Hepatocyte (in vitro differentiated cells): ENCODE results near the gene FBN1. TPM values are rescaled to one million over a fixed set of nuclear protein-coding genes. Genes with fewer than 3 reads are reported as not detected.

Experiments
- DNase-seq: peaks from one replicate; pipeline ENCODE4 v3.0.0-alpha.2; 2016; ENCODE audit warnings: low spot score
- H2AFZ ChIP-seq: fragments of 200-600 bp; sonication (generic); 2 replicates; pipeline ENCODE4 v1.6.0; 2016; ENCODE audit warnings: antibody characterized with exemption, mild to moderate bottlenecking
- H3K27ac ChIP-seq: fragments of 200-600 bp; sonication (generic); 2 replicates; pipeline ENCODE4 v1.5.1; 2016; ENCODE audit warnings: mild to moderate bottlenecking
- H3K27me3 ChIP-seq: fragments of 200-600 bp; sonication (generic); 2 replicates; pipeline ENCODE4 v1.6.1; 2016
- H3K36me3 ChIP-seq: fragments of 200-600 bp; sonication (generic); replicated peaks from 2 replicates; pipeline ENCODE4 v1.5.1; 2016; ENCODE audit warnings: low read depth; ENCODE audit not compliant: insufficient read depth
- H3K4me1 ChIP-seq: fragments of 200-600 bp; sonication (generic); 2 replicates; pipeline ENCODE4 v1.5.1; 2016; ENCODE audit warnings: mild to moderate bottlenecking, moderate library complexity; ENCODE audit not compliant: insufficient read depth
- H3K4me2 ChIP-seq: fragments of 200-600 bp; sonication (generic); 2 replicates; pipeline ENCODE4 v1.6.0; 2016
- H3K4me3 ChIP-seq: fragments of 200-600 bp; sonication (generic); 2 replicates; pipeline ENCODE4 v1.5.1; 2016; ENCODE audit warnings: mild to moderate bottlenecking
- H3K79me2 ChIP-seq: fragments of 200-600 bp; sonication (generic); 2 replicates; pipeline ENCODE4 v1.6.0; 2017; ENCODE audit warnings: mild to moderate bottlenecking
- H3K9me2 ChIP-seq: fragments of 200-600 bp; sonication (generic); replicated peaks from 2 replicates; pipeline ENCODE4 v1.6.0; 2017; ENCODE audit warnings: mild to moderate bottlenecking; ENCODE audit not compliant: insufficient read depth
- H3K9me3 ChIP-seq: fragments of 200-600 bp; sonication (generic); 2 replicates; pipeline ENCODE4 v1.5.1; 2016; ENCODE audit warnings: low read depth, mild to moderate bottlenecking
- H4K20me1 ChIP-seq: fragments of 200-600 bp; sonication (generic); 2 replicates; pipeline ENCODE4 v1.6.0; 2016; ENCODE audit warnings: mild to moderate bottlenecking; ENCODE audit not compliant: insufficient read depth, poor library complexity, severe bottlenecking
- EZH2 ChIP-seq: fragments of 200-600 bp; sonication (generic); IDR thresholded peaks from 2 replicates; pipeline ENCODE4 v1.6.1; 2016; ENCODE audit warnings: antibody characterized with exemption, mild to moderate bottlenecking, borderline replicate concordance
- EZH2phosphoT487 ChIP-seq: fragments of 200-600 bp; sonication (generic); IDR thresholded peaks from one replicate; pipeline ENCODE4 v1.6.1; 2018; ENCODE audit warnings: antibody characterized with exemption, mild to moderate bottlenecking, low read depth, moderate library complexity; ENCODE audit not compliant: unreplicated experiment, severe bottlenecking
- WGBS: methylation state at CpG from one replicate; pipeline ENCODE4 v1.1.6; 2016; ENCODE audit warnings: low lambda C conversion rate; ENCODE audit errors: missing lambda C conversion rate; 5-methylcytosine and 5-hydroxymethylcytosine counted together
- polyA plus RNA-seq: library from polyadenylated mRNA; unstranded; fragments of >200 nt; fragmentation: Nextera tagmentation; extraction: Ambion mirVana; gene quantifications from 2 replicates; pipeline ENCODE4 v1.2.1, GENCODE V29; 2016
- total RNA-seq: library from RNA; depleted of rRNA; stranded (reverse); fragments of >200 nt; gene quantifications from 2 replicates; pipeline ENCODE4 v1.2.3, GENCODE V29; 2014
- TF ChIP-seq, protein P1 (sequence below): fragments of 200-600 bp; sonication (generic); IDR thresholded peaks from 2 replicates; pipeline ENCODE4 v1.5.1; 2016; ENCODE audit warnings: antibody characterized with exemption, mild to moderate bottlenecking; ENCODE audit not compliant: poor library complexity

The FBN1 gene
- total and polyA plus RNA-seq, 2 experiments from 2014 or later: 76.6 to 199 TPM

DNA sequence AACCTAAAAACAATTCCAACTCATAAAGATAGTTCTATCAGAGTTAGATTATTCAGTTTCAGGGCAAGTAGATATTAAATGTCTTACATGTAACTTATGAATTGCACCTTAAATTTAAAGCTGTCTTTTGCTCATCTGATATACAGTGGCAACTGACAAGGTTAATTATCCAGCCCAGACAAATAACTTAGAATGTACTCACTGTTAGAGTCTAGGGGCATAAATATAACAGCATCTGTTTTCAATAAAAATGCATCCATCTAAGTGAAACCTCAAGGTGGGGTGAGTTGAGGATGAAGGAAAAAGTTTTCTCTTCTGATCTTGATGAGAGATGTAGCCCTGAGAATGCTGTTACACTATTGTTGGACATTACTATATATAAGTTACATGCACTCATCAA is 112.6 kb downstream of the FBN1 start:
- H3K79me2 ChIP-seq: no peaks in the 10 kb centered on the region
- no peaks in the 10 kb centered on the region for H3K36me3 ChIP-seq
- no peak overlapping the region for H3K4me3 ChIP-seq
- H3K4me2 ChIP-seq: no peak overlapping the region
- peaks cover 10% of the 10 kb centered on the region for H3K4me1 ChIP-seq
- TF ChIP-seq, protein P1, sequence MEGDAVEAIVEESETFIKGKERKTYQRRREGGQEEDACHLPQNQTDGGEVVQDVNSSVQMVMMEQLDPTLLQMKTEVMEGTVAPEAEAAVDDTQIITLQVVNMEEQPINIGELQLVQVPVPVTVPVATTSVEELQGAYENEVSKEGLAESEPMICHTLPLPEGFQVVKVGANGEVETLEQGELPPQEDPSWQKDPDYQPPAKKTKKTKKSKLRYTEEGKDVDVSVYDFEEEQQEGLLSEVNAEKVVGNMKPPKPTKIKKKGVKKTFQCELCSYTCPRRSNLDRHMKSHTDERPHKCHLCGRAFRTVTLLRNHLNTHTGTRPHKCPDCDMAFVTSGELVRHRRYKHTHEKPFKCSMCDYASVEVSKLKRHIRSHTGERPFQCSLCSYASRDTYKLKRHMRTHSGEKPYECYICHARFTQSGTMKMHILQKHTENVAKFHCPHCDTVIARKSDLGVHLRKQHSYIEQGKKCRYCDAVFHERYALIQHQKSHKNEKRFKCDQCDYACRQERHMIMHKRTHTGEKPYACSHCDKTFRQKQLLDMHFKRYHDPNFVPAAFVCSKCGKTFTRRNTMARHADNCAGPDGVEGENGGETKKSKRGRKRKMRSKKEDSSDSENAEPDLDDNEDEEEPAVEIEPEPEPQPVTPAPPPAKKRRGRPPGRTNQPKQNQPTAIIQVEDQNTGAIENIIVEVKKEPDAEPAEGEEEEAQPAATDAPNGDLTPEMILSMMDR: no peak
- no peak for TF ChIP-seq EZH2
- TF ChIP-seq EZH2phosphoT487: no peak
- no peak overlapping the region for H3K27ac ChIP-seq
- no peak for DNase-seq
- H3K9me3 ChIP-seq: no peaks in the 10 kb centered on the region
- no peak overlapping the region for H2AFZ ChIP-seq
- no peaks in the 10 kb centered on the region for H3K27me3 ChIP-seq
- H3K9me2 ChIP-seq: no peaks in the 10 kb centered on the region
- no peaks in the 10 kb centered on the region for H4K20me1 ChIP-seq

- Histone ChIP-seq H3K27me3 (no peaks in the 10 kb centered on the region), H2AFZ (no peak overlapping the region), H4K20me1 (no peaks in the 10 kb centered on the region), H3K79me2 (no peaks in the 10 kb centered on the region), H3K4me3 (no peak overlapping the region), H3K36me3 (no peaks in the 10 kb centered on the region), H3K9me3 (no peaks in the 10 kb centered on the region), H3K27ac (no peak overlapping the region), H3K9me2 (no peaks in the 10 kb centered on the region), H3K4me2 (no peak overlapping the region), H3K4me1 (no peaks in the 10 kb centered on the region)
- no peak for TF ChIP-seq EZH2phosphoT487
- TF ChIP-seq, protein P1: no peak
- 87% methylated on average over 4 of the region's 4 CpGs for WGBS
- no peak for DNase-seq
Measured at GRCh38 chr15:48530528-48530927, 115.0 kb downstream of the FBN1 start.

- Histone ChIP-seq H3K27ac (no peak overlapping the region), H3K4me2 (no peak overlapping the region), H3K4me3 (no peak overlapping the region), H3K79me2 (no peaks in the 10 kb centered on the region), H3K27me3 (no peaks in the 10 kb centered on the region), H3K9me2 (no peaks in the 10 kb centered on the region), H3K9me3 (no peaks in the 10 kb centered on the region), H4K20me1 (no peaks in the 10 kb centered on the region), H3K4me1 (no peaks in the 10 kb centered on the region), H2AFZ (no peak overlapping the region), H3K36me3 (no peaks in the 10 kb centered on the region)
- no peak for DNase-seq
- TF ChIP-seq, protein P1: no peak
- TF ChIP-seq EZH2 (no peak), EZH2phosphoT487 (no peak)
- 84% methylated on average over 4 of the region's 4 CpGs for WGBS
Measured at GRCh38 chr15:48528921-48529320, 116.6 kb downstream of the FBN1 start.

DNA sequence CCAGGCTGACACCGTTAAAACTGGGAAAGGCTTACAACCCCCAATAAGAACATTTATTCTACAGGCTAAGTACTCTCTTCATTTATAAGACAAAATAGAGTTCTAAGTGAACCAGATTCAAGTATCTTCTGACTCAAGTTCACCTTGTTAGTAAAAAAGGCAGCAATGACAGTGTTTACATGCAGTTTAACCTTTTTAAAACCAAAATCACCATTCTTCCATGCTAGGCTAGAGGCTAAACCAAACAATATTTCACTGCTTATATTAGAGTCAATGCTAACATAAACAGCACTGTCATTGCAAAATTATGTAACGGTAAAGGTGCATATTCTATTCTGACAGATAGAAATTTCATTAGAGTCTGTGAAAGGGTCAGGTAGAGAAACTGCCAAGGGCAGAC is 118.0 kb downstream of the FBN1 start:
- Histone ChIP-seq H2AFZ (no peak overlapping the region), H3K79me2 (no peaks in the 10 kb centered on the region), H3K36me3 (no peaks in the 10 kb centered on the region), H3K9me3 (no peaks in the 10 kb centered on the region), H3K4me1 (no peaks in the 10 kb centered on the region), H3K9me2 (no peaks in the 10 kb centered on the region), H3K27ac (no peak overlapping the region), H3K4me2 (no peak overlapping the region), H3K27me3 (no peaks in the 10 kb centered on the region), H3K4me3 (no peak overlapping the region), H4K20me1 (no peaks in the 10 kb centered on the region)
- TF ChIP-seq EZH2 (no peak), EZH2phosphoT487 (no peak)
- TF ChIP-seq, protein P1: no peak
- 57% methylated on average over 2 of the region's 2 CpGs for WGBS
- no peak for DNase-seq
